ENCODE results near the gene KLF5.

Gene KLF5

GRCh38 chr13:73058736-73059459 lies at the start of gene KLF5:
Gene KLF5 (plus strand): TSS chr13:73059005. CDS start chr13:73059328, 323 bp downstream.
- peak within 1 kb of the TSS; percentile 50 for H3K4me3 ChIP-seq (ENCODE audit: low read depth, low read length)
- TF ChIP-seq CTCF (IDR thresholded peaks at IDR 0.05; ENCODE audit: control insufficient read depth, extremely low read depth, insufficient read depth), result 0 out of 2 replicates have a peak, but pooled peaks have one; percentile 7
- DNase-seq (ENCODE audit: low read depth), result peak; percentile 47

DNA sequence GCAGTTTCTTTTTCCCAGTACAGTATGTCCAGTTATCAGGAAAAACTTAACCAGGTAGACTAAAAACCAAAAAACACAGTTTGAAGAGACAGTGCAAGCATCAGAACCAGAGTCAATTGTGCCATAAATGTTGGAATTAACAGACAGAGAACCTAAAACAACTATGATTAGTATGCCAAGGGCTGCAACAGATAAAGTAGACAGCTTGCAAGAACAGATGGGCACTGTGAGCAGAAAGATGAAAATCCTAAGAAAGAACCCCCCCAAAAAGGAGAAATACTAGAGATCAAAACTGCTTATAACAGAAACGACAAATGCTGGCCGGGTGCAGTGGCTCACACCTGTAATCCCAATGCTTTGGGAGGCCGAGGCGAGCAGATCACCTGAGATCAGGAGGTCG lies 47.1 kb upstream of the KLF5 start:
- no peak for DNase-seq (ENCODE audit: low read depth)
- no peak overlapping the region for H3K4me3 ChIP-seq (ENCODE audit: low read depth, low read length)
- TF ChIP-seq CTCF (IDR thresholded peaks at IDR 0.05; ENCODE audit: control insufficient read depth, extremely low read depth, insufficient read depth), result no peak

DNA sequence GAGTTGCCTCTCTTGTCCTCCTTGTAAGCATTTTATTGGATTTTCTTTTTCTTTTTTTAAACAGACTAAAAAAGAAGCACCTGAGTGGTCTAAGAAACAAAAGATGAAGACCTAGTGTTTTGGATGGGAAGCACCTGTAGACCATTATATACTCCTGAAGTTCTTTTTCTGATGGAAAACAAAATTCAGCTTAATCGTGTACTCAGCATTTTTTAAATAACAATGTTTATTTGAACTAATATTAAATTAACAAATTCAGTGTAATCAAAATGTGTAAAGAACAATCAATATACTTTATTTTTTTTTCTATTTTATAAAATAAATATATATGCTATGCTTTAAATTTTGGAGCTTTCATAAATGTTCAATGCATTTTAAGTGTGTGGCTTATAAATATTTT lies 43.0 kb upstream of the KLF5 start:
- H3K4me3 ChIP-seq (ENCODE audit: low read depth, low read length), result no peak overlapping the region
- no peak for DNase-seq (ENCODE audit: low read depth)
- TF ChIP-seq CTCF (IDR thresholded peaks at IDR 0.05; ENCODE audit: control insufficient read depth, extremely low read depth, insufficient read depth), result no peak

DNA sequence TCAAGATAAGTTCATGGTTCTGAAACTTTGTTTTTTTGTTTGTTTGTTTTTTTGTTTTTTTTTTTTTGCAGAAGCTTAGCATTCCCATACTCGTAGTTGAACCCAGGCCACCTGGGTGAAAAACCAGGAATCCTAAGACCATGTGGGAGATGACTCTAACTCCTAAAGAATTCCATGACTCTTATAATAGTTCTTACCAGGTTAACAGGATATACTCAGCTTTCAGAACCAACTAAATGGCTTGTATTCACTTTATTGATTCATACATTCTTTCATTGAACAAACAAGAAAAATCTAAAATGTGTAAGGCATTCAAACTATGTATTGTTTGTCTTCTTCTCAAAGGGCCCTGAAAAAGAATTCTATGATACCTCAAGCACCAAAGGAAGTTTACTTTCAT lies 40.5 kb upstream of the KLF5 start:
- no peak overlapping the region for H3K4me3 ChIP-seq (ENCODE audit: low read depth, low read length)
- no peak for TF ChIP-seq CTCF (IDR thresholded peaks at IDR 0.05; ENCODE audit: control insufficient read depth, extremely low read depth, insufficient read depth)
- no peak for DNase-seq (ENCODE audit: low read depth)

DNA sequence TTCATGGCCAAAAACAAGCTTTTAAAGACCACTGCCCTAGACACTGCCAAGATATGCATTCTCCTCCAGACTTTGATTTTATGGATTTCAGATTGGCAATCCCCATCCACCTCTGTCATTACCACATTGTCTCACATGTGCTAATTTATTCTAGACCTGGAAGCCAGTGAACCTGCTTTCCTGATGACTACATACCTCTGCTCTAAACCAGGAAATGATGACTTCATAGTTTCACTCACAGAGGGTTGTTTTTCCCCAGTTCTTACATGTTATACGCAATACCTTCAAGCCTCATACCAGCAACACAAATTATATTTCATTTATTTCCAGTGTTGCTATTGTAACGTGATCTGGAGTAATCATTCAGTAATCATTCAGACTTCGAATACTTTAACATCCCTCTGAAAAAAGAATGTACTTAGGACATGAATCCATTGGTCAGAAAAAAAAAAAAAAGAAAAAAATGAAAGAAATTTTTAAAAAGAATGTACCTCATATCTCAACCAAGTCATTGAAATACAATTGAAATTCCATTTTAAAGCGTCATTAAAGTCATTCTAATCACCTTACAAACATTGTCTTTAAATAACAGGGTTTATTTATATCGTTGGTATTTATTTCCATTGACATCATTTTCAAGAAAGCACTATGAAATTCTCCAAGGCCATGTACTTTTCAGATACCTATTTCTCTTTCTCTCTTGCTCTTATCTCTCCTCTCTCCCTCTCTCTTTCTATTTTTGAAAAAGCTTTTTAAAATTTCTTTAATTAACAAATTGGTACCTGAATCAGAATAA lies 33.4 kb upstream of the KLF5 start:
- no peak for DNase-seq (ENCODE audit: low read depth)
- TF ChIP-seq CTCF (IDR thresholded peaks at IDR 0.05; ENCODE audit: control insufficient read depth, extremely low read depth, insufficient read depth), result no peak
- no peak overlapping the region for H3K4me3 ChIP-seq (ENCODE audit: low read depth, low read length)

- TF ChIP-seq CTCF (IDR thresholded peaks at IDR 0.05; ENCODE audit: control insufficient read depth, extremely low read depth, insufficient read depth), result no peak
- no peak overlapping the region for H3K4me3 ChIP-seq (ENCODE audit: low read depth, low read length)
- DNase-seq (ENCODE audit: low read depth), result no peak
Measured at GRCh38 chr13:73034901-73035300, 23.9 kb upstream of the KLF5 start.
